Hepatocyte (in vitro differentiated cells): ENCODE results near the gene MPC2. TPM values are rescaled to one million over a fixed set of nuclear protein-coding genes. Genes with fewer than 3 reads are reported as not detected.
A peak's percentile ranks its signal among the peaks of the same experiment; 100 is the strongest.

ENCODE experiments used
- DNase-seq: peaks from one replicate; pipeline ENCODE4 v3.0.0-alpha.2; 2016; ENCODE audit warnings: low spot score
- H2AFZ ChIP-seq: fragments of 200-600 bp; sonication (generic); 2 replicates; pipeline ENCODE4 v1.6.0; 2016; ENCODE audit warnings: antibody characterized with exemption, mild to moderate bottlenecking
- H3K27ac ChIP-seq: fragments of 200-600 bp; sonication (generic); 2 replicates; pipeline ENCODE4 v1.5.1; 2016; ENCODE audit warnings: mild to moderate bottlenecking
- H3K27me3 ChIP-seq: fragments of 200-600 bp; sonication (generic); 2 replicates; pipeline ENCODE4 v1.6.1; 2016
- H3K36me3 ChIP-seq: fragments of 200-600 bp; sonication (generic); replicated peaks from 2 replicates; pipeline ENCODE4 v1.5.1; 2016; ENCODE audit warnings: low read depth; ENCODE audit not compliant: insufficient read depth
- H3K4me1 ChIP-seq: fragments of 200-600 bp; sonication (generic); 2 replicates; pipeline ENCODE4 v1.5.1; 2016; ENCODE audit warnings: mild to moderate bottlenecking, moderate library complexity; ENCODE audit not compliant: insufficient read depth
- H3K4me2 ChIP-seq: fragments of 200-600 bp; sonication (generic); 2 replicates; pipeline ENCODE4 v1.6.0; 2016
- H3K4me3 ChIP-seq: fragments of 200-600 bp; sonication (generic); 2 replicates; pipeline ENCODE4 v1.5.1; 2016; ENCODE audit warnings: mild to moderate bottlenecking
- H3K79me2 ChIP-seq: fragments of 200-600 bp; sonication (generic); 2 replicates; pipeline ENCODE4 v1.6.0; 2017; ENCODE audit warnings: mild to moderate bottlenecking
- H3K9me2 ChIP-seq: fragments of 200-600 bp; sonication (generic); replicated peaks from 2 replicates; pipeline ENCODE4 v1.6.0; 2017; ENCODE audit warnings: mild to moderate bottlenecking; ENCODE audit not compliant: insufficient read depth
- H3K9me3 ChIP-seq: fragments of 200-600 bp; sonication (generic); 2 replicates; pipeline ENCODE4 v1.5.1; 2016; ENCODE audit warnings: low read depth, mild to moderate bottlenecking
- H4K20me1 ChIP-seq: fragments of 200-600 bp; sonication (generic); 2 replicates; pipeline ENCODE4 v1.6.0; 2016; ENCODE audit warnings: mild to moderate bottlenecking; ENCODE audit not compliant: insufficient read depth, poor library complexity, severe bottlenecking
- CTCF ChIP-seq: fragments of 200-600 bp; sonication (generic); IDR thresholded peaks from 2 replicates; pipeline ENCODE4 v1.5.1; 2016; ENCODE audit warnings: antibody characterized with exemption, mild to moderate bottlenecking; ENCODE audit not compliant: poor library complexity
- EZH2 ChIP-seq: fragments of 200-600 bp; sonication (generic); IDR thresholded peaks from 2 replicates; pipeline ENCODE4 v1.6.1; 2016; ENCODE audit warnings: antibody characterized with exemption, mild to moderate bottlenecking, borderline replicate concordance
- EZH2phosphoT487 ChIP-seq: fragments of 200-600 bp; sonication (generic); IDR thresholded peaks from one replicate; pipeline ENCODE4 v1.6.1; 2018; ENCODE audit warnings: antibody characterized with exemption, mild to moderate bottlenecking, low read depth, moderate library complexity; ENCODE audit not compliant: unreplicated experiment, severe bottlenecking
- WGBS: methylation state at CpG from one replicate; pipeline ENCODE4 v1.1.6; 2016; ENCODE audit warnings: low lambda C conversion rate; ENCODE audit errors: missing lambda C conversion rate; 5-methylcytosine and 5-hydroxymethylcytosine counted together
- polyA plus RNA-seq: library from polyadenylated mRNA; unstranded; fragments of >200 nt; fragmentation: Nextera tagmentation; extraction: Ambion mirVana; gene quantifications from 2 replicates; pipeline ENCODE4 v1.2.1, GENCODE V29; 2016
- total RNA-seq: library from RNA; depleted of rRNA; stranded (reverse); fragments of >200 nt; gene quantifications from 2 replicates; pipeline ENCODE4 v1.2.3, GENCODE V29; 2014

The MPC2 gene
- total and polyA plus RNA-seq, 2 experiments from 2014 or later: 137 to 215 TPM

- Histone ChIP-seq H3K36me3 (no peaks in the 10 kb centered on the region), H2AFZ (no peak overlapping the region), H3K27me3 (no peaks in the 10 kb centered on the region), H4K20me1 (no peaks in the 10 kb centered on the region), H3K4me1 (peaks cover 25% of the 10 kb centered on the region), H3K4me3 (no peak overlapping the region), H3K9me2 (no peaks in the 10 kb centered on the region), H3K9me3 (no peaks in the 10 kb centered on the region), H3K27ac (no peak overlapping the region), H3K4me2 (no peak overlapping the region), H3K79me2 (peaks cover 85% of the 10 kb centered on the region)
- DNase-seq: no peak
- TF ChIP-seq EZH2 (no peak), EZH2phosphoT487 (no peak), CTCF (no peak)
- WGBS: 93% methylated on average over 2 of the region's 2 CpGs
Measured at GRCh38 chr1:167924543-167925231, 12.2 kb downstream of the MPC2 start.

- TF ChIP-seq CTCF (no peak), EZH2 (no peak), EZH2phosphoT487 (no peak)
Measured at GRCh38 chr1:167924102-167924501, 12.8 kb downstream of the MPC2 start.

GRCh38 chr1:167923324-167924056, 13.4 kb downstream of the MPC2 start:
- 88% methylated on average over 3 of the region's 3 CpGs for WGBS
- Histone ChIP-seq H3K27me3 (no peaks in the 10 kb centered on the region), H3K79me2 (peaks cover 83% of the 10 kb centered on the region), H3K27ac (peak overlapping the region; percentile 25), H3K36me3 (no peaks in the 10 kb centered on the region), H3K4me2 (no peak overlapping the region), H2AFZ (no peak overlapping the region), H3K9me3 (no peaks in the 10 kb centered on the region), H3K9me2 (no peaks in the 10 kb centered on the region), H3K4me3 (no peak overlapping the region), H3K4me1 (peaks cover 18% of the 10 kb centered on the region), H4K20me1 (no peaks in the 10 kb centered on the region)
- TF ChIP-seq CTCF (no peak), EZH2 (no peak), EZH2phosphoT487 (no peak)
- DNase-seq: no peak

More at GRCh38 chr1:167924102-167924501, 12.8 kb downstream of the MPC2 start:
- Histone ChIP-seq H3K79me2 (peaks cover 84% of the 10 kb centered on the region), H3K27ac (peak overlapping the region; percentile 16), H2AFZ (no peak overlapping the region), H4K20me1 (no peaks in the 10 kb centered on the region), H3K9me2 (no peaks in the 10 kb centered on the region), H3K4me2 (no peak overlapping the region), H3K27me3 (no peaks in the 10 kb centered on the region), H3K4me1 (peaks cover 22% of the 10 kb centered on the region), H3K9me3 (no peaks in the 10 kb centered on the region), H3K4me3 (no peak overlapping the region), H3K36me3 (no peaks in the 10 kb centered on the region)
- no peak for DNase-seq
- WGBS: 81% methylated on average over 2 of the region's 2 CpGs
